Neural progenitor cell (in vitro differentiated cells): ENCODE data around the gene TBC1D24. TPM values are rescaled to one million over a fixed set of nuclear protein-coding genes. Genes with fewer than 3 reads are reported as not detected.
A peak's percentile ranks its signal among the peaks of the same experiment; 100 is the strongest.
"Not testable (repeated sequence)": the region's sequence is repeated elsewhere in the genome, so short reads cannot be mapped to it uniquely, and the experiment has no call there.

Experiments
- DNase-seq: peaks from one replicate; pipeline ENCODE4 v3.0.0-alpha.2; 2016; ENCODE audit warnings: low spot score
- H2AFZ ChIP-seq: fragments of 200-600 bp; sonication (generic); replicated peaks from 2 replicates; pipeline ENCODE4 v1.6.1; 2016; ENCODE audit warnings: antibody characterized with exemption
- H3F3A ChIP-seq: fragments of 200-600 bp; sonication (generic); 2 replicates; pipeline ENCODE4 v1.6.1; 2016; ENCODE audit warnings: antibody characterized with exemption, low read depth
- H3K27ac ChIP-seq: fragments of 200-600 bp; sonication (generic); 2 replicates; pipeline ENCODE4 v1.5.1; 2016; ENCODE audit warnings: mild to moderate bottlenecking
- H3K27me3 ChIP-seq: fragments of 200-600 bp; sonication (generic); 2 replicates; pipeline ENCODE4 v1.6.1; 2016; ENCODE audit warnings: mild to moderate bottlenecking, moderate library complexity
- H3K36me3 ChIP-seq: fragments of 200-600 bp; sonication (generic); 2 replicates; pipeline ENCODE4 v1.5.1; 2016
- H3K4me1 ChIP-seq: fragments of 200-600 bp; sonication (generic); 2 replicates; pipeline ENCODE4 v1.6.1; 2016; ENCODE audit warnings: mixed run types
- H3K4me2 ChIP-seq: fragments of 200-600 bp; sonication (generic); 2 replicates; pipeline ENCODE4 v1.6.1; 2016
- H3K4me3 ChIP-seq: fragments of 200-600 bp; sonication (generic); 2 replicates; pipeline ENCODE4 v1.5.1; 2016
- H3K79me2 ChIP-seq: fragments of 200-600 bp; sonication (generic); 2 replicates; pipeline ENCODE4 v1.6.1; 2016; ENCODE audit warnings: low read depth
- H3K9ac ChIP-seq: fragments of 200-600 bp; sonication (generic); 2 replicates; pipeline ENCODE4 v1.6.1; 2016
- H3K9me3 ChIP-seq: fragments of 200-600 bp; sonication (generic); 2 replicates; pipeline ENCODE4 v1.5.1; 2016; ENCODE audit warnings: low read depth
- H4K20me1 ChIP-seq: fragments of 200-600 bp; sonication (generic); 2 replicates; pipeline ENCODE4 v1.6.1; 2016; ENCODE audit warnings: low read depth
- H3K27ac Mint-ChIP-seq: 3 replicates; pipeline ENCODE4 v1.8.0; 2021; ENCODE audit warnings: mixed read lengths
- H3K27me3 Mint-ChIP-seq: 2 replicates; pipeline ENCODE4 v1.8.0; 2022; ENCODE audit warnings: low read depth, mild to moderate bottlenecking, inconsistent platforms, moderate library complexity, mixed read lengths; ENCODE audit not compliant: insufficient read depth
- H3K36me3 Mint-ChIP-seq: 3 replicates; pipeline ENCODE4 v1.8.0; 2021; ENCODE audit warnings: mixed read lengths
- H3K4me1 Mint-ChIP-seq: 3 replicates; pipeline ENCODE4 v1.8.0; 2021; ENCODE audit warnings: mixed read lengths
- H3K4me3 Mint-ChIP-seq: 3 replicates; pipeline ENCODE4 v1.8.0; 2021; ENCODE audit warnings: mild to moderate bottlenecking, moderate library complexity, mixed read lengths
- H3K9me3 Mint-ChIP-seq: 3 replicates; pipeline ENCODE4 v1.8.0; 2020; ENCODE audit warnings: mixed read lengths
- CTCF ChIP-seq: fragments of 200-600 bp; sonication (generic); IDR thresholded peaks from 2 replicates; pipeline ENCODE4 v1.5.1; 2017; ENCODE audit warnings: antibody characterized with exemption, mild to moderate bottlenecking
- total RNA-seq: library from RNA; depleted of rRNA; stranded (reverse); fragments of >200 nt; gene quantifications from 2 replicates; pipeline ENCODE4 v1.2.3, GENCODE V29; 2015; ENCODE audit warnings: low replicate concordance

Gene TBC1D24
- total RNA-seq, 1 donor from 2014 or later = 8.2 TPM

GRCh38 chr16:2539845-2540458, 65.0 kb downstream of the TBC1D24 start:
- not testable (repeated sequence) for H3K27ac ChIP-seq, H3K9ac ChIP-seq, H3K27ac Mint-ChIP-seq, H3K36me3 ChIP-seq, H3K36me3 Mint-ChIP-seq, H3K9me3 Mint-ChIP-seq, H3K9me3 ChIP-seq, H3K4me1 ChIP-seq, H3K4me2 ChIP-seq, H3F3A ChIP-seq, H3K4me3 ChIP-seq, H3K27me3 Mint-ChIP-seq, H3K27me3 ChIP-seq, H2AFZ ChIP-seq
- Histone ChIP-seq H4K20me1 (peaks cover 16% of the 10 kb centered on the region), H3K79me2 (peaks cover 42% of the 10 kb centered on the region)
- Mint-ChIP-seq H3K4me1 (peaks cover 22% of the 10 kb centered on the region), H3K4me3 (peak overlapping the region; percentile 85)
- peak; percentile 45 for DNase-seq
- peak; percentile 54 for TF ChIP-seq CTCF

GRCh38 chr16:2540912-2541311, 66.0 kb downstream of the TBC1D24 start:
- not testable (repeated sequence) for H3K36me3 Mint-ChIP-seq, H3K4me1 ChIP-seq, H3K27ac Mint-ChIP-seq, H3K4me3 ChIP-seq, H3K9me3 Mint-ChIP-seq, H3K4me3 Mint-ChIP-seq, H3K27ac ChIP-seq, H3F3A ChIP-seq, H3K36me3 ChIP-seq, H3K9me3 ChIP-seq, H3K27me3 ChIP-seq, H2AFZ ChIP-seq, H3K4me2 ChIP-seq, H3K9ac ChIP-seq, H3K27me3 Mint-ChIP-seq, DNase-seq
- peaks cover 19% of the 10 kb centered on the region for H4K20me1 ChIP-seq
- peaks cover 20% of the 10 kb centered on the region for H3K4me1 Mint-ChIP-seq
- peaks cover 52% of the 10 kb centered on the region for H3K79me2 ChIP-seq

GRCh38 chr16:2541409-2541808, 66.5 kb downstream of the TBC1D24 start:
- not testable (repeated sequence) for H3F3A ChIP-seq, H3K9ac ChIP-seq, H3K27me3 Mint-ChIP-seq, DNase-seq, H3K9me3 Mint-ChIP-seq, H3K36me3 Mint-ChIP-seq, H3K36me3 ChIP-seq, H3K4me2 ChIP-seq, H3K9me3 ChIP-seq, H3K27ac ChIP-seq, H3K27me3 ChIP-seq, H3K4me3 ChIP-seq, H3K4me3 Mint-ChIP-seq, H3K4me1 ChIP-seq, H2AFZ ChIP-seq
- peaks cover 19% of the 10 kb centered on the region for H3K4me1 Mint-ChIP-seq
- Histone ChIP-seq H4K20me1 (peaks cover 23% of the 10 kb centered on the region), H3K79me2 (peaks cover 57% of the 10 kb centered on the region)
- peak overlapping the region; percentile 42 for H3K27ac Mint-ChIP-seq

GRCh38 chr16:2543771-2544170, 68.8 kb downstream of the TBC1D24 start:
- H3K27ac Mint-ChIP-seq, H3K4me1 ChIP-seq, H3K4me1 Mint-ChIP-seq, H3K36me3 Mint-ChIP-seq, H3K36me3 ChIP-seq, H2AFZ ChIP-seq, H3K4me2 ChIP-seq, H3K27ac ChIP-seq, H3K27me3 Mint-ChIP-seq, H3K9me3 Mint-ChIP-seq, H3K4me3 ChIP-seq, H3F3A ChIP-seq, H3K9me3 ChIP-seq, DNase-seq, H3K4me3 Mint-ChIP-seq, H3K27me3 ChIP-seq, H3K9ac ChIP-seq: not testable (repeated sequence)
- peaks cover 20% of the 10 kb centered on the region for H4K20me1 ChIP-seq
- H3K79me2 ChIP-seq = peaks cover 55% of the 10 kb centered on the region

GRCh38 chr16:2550283-2550878, 75.5 kb downstream of the TBC1D24 start:
- H3K9me3 Mint-ChIP-seq, H3K9ac ChIP-seq, H3K4me1 Mint-ChIP-seq, H3K9me3 ChIP-seq, H3K27me3 ChIP-seq, H3K27me3 Mint-ChIP-seq, H3K4me3 Mint-ChIP-seq, H3F3A ChIP-seq, H3K36me3 Mint-ChIP-seq, H3K4me2 ChIP-seq, DNase-seq, H3K27ac Mint-ChIP-seq, H3K4me1 ChIP-seq, H3K36me3 ChIP-seq, H3K27ac ChIP-seq, H4K20me1 ChIP-seq, H2AFZ ChIP-seq, H3K4me3 ChIP-seq: not testable (repeated sequence)
- H3K79me2 ChIP-seq = peaks cover 17% of the 10 kb centered on the region
